ENCODE data around the gene URB1.

Gene URB1

DNA sequence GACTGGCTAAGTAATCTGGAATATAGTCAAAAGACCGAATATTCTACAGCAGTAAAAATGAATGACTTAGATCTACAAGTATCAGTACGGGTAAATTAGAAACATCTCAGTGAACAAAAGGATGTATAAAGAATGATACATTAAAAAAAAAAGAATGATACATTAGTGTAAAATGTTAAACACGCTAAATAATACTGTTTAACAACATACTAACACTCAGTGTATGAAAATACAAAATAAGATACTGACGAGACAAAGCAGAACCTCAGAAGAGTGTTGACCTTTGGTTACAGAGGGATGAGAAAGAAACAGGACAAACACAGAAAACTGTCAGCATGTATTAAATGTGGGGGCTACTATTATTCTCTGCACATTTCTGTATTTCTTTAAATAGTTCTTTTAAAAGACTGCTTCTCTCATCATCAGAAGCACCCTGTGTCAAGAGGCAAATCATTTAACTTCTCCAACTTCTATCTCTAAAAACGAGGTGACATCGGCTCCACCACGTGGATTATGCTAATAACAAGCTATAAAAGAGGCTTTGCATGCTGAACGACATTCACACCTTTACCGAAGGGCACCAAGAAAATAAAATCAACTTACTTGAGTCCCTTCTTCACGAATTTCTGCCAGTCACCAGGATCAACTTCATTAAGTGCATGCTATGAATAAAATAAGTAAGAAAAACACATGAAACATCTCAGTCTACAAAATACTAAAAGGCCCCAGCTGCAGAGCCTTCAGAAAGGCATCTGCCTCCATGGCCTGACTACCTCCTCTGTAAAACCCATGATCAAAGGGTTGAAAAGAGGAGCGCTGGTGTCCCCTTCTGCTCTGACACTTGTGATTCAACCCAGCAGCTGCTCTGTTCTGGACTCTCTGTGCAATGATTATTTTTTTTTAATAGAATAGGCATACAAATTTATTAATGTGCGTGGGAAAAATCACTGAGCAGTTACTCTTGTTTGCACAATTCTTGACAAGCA is 51.7 kb downstream of the URB1 start:
- no peak for DNase-seq

DNA sequence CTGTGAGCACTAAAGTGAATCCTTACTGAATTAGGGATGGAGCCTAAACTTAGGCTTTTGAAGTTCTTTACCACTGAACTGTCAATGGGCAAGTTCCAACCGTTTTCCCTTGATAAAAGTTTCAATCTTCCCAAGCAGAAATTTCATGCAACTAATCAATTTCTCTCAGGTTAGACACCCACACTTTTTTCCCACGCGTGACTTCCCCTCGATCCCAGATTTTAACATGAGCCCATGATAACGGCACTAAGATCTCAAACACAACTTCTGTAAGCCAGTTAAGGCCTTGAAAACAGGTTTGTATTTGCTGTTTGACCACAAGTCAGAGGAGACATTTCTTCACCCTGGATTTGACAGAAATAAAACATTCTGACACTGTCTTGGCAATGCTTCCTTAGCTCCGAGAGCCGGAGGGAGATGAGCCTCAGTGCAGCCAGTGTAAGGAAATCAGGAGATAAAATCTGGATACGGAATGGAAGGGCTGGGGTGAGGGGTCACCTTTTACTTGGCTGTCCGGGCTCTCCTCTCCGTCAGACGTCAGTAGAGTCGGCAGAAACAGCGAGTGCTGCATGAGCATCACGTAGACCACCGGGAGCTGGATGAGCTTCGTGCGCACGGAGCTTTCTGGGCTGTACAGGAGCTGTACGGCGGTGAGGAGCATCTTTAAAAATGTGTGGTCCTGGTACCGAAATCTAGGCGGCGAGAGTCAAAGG is 54.4 kb downstream of the URB1 start:
- DNase-seq, result no peak

DNA sequence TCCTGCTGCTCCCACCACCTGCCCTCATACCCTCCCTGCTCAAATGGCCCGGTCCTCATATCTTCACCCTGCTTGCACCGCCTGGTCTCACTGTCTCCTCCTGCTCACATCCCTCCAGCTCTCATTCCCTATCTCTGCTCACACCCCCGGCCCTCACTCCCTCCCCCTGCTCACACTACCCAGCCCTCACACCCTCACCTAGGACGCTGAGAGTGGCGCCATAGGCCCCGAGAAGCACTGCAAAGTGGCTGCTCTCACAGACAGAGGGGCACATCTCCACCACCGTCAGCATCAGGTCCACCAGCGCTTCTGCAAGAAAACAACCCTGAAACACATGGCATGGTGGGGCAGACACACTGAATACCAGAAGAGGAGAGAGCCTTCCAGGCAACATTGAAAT is 55.6 kb downstream of the URB1 start:
- no peak for DNase-seq

DNA sequence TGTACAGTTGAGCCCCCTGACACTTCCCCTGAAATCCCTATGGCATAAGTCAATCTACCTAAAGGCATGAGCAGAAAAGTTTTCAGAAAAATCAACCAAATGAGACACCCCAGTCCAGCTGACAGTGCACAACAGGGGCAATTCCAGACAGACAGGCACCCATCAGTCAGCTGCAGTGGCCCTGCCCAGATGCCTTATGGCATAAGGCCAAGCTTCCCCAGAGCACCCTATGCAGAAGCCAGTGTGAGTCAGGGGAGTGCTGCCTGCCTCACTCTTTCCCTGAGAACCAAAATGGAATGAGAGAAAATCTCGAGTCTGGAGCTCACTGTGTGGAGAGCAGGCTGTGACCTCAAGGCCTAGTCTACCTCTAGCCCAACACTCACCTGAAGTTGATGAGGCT is 56.1 kb downstream of the URB1 start:
- no peak for DNase-seq

DNA sequence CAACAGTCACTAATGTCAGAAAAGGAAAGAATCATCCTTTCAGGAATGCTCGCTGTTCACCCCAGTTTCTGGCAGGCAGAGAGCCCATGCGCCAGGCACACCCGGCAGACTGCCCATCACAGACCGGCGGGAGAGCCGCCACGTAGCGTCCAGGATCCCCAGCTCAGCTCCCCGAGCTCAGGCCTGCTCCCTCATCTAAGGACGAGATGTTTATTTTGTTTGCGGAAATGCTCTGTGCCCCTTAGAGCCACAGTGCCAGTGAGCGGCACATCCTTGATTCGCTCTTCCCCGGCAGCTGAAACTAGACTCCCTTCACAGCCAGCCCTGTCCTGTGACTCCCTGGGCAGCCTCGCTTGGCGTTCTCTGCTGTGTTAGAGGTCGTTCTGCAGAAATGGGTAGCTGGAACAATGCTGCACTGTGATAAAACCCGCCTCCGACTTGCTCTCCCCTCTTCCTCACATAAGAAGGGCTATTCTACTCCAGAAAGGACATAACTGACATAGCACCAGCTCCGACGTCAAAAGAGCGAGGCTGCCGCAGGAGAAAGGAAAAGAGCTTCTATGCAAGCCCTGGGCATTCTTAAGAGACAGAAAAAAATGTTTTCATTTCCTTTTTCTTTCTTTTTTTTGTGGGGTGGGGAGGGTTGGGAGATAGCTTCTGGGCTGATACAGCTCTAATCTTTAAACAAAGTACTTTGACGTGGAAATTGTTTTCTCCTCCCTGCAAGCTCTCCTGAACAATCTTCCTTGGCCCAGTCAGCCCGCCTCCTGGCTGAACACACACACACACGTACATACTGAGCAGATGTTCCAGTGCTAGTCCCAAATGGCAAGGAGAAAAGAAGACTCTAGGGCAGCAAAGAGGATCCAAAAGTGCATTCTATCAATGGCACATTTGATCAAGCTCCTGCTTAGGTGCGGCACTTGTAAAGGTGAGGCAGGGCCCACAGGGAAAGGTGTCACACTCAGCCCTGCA is 56.9 kb downstream of the URB1 start:
- no peak for DNase-seq

DNA sequence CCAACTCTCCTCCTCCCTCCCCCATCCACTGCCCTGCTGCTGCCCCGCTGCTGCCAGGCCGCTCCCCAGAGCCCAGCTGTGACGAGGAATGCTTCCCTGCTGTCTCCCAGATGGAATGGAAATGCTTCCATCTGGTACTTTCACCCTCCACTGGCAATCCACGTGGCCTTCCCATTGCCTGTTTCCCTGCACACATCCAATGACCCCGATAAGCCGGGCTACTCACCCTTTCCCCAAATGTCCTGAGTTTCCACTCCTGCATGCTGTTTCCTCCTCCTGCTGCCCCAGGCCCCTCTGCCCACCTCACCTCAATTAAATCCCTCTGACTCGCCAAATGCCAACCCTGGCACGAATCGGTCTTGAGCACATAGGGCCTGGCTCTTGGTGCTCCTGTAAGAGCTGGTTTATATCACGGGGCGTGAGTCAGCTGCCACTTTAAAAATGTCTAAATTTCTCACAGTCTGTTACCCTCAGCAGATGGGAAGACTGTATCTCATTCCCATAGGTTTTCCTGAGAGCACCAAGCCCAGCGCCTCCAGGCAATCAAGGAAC is 57.8 kb downstream of the URB1 start:
- no peak for DNase-seq

DNA sequence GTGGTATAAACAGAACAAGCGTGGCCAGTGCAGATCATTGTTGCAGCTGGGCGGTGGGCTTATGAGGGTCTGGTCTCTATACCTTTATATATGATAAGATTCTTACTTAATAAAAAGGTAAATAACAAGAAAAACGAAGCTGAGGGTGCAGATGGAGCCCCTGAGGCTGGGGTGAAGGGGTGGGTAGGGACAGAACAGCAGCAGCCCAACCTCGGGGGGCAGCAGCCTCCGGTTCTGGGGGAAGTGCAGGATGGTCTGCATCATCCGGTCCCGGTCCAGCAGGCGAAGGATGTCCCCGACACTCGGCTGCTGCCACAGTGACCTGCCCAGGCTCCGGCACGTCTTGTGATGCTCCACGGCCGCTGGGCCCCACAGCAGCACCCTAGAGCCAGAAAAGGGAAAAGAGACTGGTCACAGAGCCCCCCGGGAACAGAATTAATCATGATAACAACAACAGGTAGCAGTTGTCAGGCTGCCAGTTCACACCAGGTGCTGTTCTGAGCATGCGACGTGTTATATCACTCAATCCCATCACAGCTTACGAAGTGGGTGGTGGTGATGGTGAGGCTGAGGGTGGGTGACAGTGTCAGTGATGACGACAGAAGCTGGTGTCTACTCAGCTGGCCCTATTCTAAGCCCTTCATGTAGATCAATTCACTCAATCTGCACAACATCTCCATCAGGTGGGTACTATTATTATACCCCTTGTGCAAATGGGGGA is 58.7 kb downstream of the URB1 start:
- no peak for DNase-seq

DNA sequence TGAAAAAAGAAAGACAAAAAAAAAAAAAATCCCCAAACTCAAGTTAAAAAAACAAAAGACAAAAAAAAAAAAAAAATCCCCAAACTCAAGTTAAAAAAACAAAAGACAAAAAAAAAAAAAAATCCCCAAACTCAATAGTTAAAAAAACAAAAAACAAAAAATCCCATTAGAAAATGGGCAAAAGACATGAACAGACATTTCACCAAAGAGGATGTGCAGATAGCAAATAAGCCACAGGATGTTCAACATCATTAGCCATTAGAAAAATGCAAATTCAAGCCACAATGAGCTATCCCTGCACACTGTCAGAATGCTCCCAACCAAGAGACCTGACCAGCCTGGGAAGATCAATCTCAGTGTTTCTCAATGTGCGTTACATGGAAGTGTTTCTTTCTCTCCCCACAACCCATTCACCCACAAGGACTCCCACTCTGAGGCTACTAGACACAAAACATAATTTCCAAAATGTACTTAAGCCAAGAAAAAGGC is 60.3 kb downstream of the URB1 start:
- no peak for DNase-seq

DNA sequence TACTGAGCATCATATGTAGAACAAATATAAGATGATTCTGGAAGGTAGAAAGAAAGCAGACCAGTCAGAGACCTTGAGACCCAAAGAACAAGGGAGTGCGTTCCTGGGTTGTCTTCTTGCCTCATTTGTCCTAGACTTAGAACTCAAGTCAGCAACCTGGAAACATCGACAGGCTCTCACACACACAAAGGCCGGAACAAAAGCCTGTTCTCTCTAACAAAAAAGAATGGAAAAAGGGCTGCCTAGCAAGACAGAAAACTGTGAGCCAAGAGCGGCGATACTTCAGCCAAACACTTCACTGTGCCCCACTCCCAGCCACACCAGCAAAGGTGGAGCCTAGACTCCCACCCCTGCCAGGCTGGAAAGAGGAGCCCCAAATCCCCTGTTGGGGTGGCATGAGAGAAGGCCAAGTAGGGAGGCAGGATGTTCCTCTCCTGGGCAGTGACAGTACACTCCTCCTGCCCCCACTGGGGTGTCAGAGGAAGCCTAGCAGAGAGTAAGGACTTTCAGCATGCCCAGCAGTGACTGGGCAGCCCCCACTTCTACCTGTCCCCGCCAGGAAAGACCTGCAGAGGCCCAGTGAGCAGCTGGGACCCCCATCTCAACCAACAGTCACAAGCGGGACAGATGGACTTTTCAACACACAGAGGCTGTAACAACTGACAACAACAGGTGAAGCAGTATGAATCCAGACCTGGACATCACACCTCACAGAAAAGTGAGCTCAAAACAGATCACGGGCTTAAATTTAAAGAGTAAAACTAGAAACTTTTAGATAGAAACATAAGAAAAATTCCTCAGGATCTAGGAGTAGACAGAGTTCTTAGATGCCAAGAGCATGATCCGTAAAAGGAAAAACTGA is 61.1 kb downstream of the URB1 start:
- DNase-seq, result no peak

DNA sequence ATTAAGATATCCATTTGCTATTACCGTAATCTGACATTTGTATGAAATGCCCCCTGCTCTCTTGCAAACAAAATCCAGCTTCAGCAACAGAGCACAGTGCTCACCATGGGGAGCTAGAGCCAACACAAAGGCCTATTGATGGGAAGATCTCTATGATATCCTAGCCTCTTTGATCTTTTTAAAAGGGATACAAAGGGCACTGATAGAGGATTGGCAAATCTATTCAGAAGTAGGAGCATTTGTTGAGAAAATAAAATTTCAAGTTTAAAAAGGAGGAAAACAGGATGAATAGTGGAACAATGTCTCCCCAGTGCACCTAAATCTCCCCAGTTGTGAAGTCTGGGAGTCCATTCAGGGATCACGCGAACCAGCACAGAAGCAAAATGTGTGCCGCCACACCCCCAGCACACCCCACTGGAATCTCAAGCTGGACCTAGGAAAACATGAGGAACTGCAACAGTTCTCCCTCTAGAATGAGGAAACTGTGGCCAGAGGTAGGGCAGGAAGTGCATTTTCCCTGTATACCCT is 62.0 kb downstream of the URB1 start:
- no peak for DNase-seq

DNA sequence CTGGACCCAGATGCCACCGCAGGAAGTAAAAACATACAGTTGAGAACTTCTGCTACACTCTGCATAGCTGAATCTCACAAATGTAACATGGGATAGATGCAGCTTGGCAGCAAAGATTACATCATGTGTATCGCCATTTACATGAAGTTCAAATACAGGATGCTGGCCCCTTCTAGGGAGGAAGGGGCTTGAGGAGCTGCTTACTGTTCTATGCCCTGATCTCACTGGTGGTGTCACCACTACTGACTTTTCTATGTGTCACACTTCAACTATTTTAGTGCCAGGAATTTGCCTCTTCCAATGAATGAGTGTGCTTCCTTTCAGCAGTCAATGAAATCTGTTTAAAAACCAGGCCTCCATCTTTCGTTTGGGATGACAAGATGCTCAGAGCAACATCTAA is 63.0 kb downstream of the URB1 start:
- no peak for DNase-seq

DNA sequence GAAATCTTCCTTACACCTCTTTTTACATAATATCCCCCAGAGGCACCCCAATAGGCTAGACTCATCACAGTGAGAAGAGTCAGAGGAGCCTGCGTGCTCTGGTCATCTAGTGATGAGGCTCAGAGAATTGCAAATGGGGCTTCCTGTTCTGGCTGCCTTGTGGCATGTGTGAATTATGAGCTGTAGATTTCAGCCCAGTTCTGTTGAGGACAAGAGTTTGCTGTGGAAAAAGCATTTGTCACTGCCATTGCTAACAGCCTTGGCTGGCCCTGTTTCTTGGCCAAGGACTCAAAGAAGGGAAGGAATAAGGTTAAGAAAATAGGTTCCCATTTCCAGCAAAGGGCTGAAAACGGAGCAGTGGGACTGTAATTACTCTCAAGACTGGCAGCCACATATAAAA is 63.5 kb downstream of the URB1 start:
- DNase-seq, result no peak

DNA sequence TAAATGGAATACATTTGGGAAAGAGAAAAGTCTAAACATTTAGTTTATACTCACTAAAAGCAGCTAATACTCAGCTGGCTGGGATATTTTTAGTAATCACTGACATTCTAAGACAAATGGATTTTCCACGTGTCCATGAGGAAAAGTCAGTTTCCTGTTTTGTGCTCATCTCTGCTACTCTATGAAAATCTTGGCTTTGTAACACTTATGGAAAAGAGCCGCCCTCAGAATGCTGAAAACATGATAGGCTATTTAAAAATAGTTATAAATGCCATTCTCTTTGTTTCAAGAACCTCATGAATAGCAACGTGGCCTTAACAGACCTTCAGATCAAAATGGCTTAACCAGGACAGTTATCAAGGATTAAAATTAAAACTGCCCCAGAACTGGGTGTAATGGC is 64.2 kb downstream of the URB1 start:
- no peak for DNase-seq

DNA sequence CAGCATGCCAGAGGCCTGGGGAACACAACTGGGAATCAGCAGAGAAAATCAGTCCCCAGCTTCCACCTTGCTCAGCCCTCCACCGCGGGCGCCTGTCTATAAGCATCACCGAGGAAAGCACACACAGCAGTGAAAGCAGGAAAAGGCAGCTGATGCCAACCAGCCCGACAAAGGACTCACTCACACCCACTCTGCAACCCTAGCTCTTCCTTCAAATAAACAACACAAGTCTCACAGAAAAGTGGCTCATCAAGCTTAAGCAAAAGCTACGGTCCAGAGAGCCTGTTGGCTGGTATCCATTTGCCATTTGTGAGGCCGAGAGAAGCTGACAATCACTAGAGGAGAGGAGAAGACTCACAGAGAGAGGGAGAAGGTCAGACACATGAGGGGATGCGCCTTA is 67.1 kb downstream of the URB1 start:
- no peak for DNase-seq

DNA sequence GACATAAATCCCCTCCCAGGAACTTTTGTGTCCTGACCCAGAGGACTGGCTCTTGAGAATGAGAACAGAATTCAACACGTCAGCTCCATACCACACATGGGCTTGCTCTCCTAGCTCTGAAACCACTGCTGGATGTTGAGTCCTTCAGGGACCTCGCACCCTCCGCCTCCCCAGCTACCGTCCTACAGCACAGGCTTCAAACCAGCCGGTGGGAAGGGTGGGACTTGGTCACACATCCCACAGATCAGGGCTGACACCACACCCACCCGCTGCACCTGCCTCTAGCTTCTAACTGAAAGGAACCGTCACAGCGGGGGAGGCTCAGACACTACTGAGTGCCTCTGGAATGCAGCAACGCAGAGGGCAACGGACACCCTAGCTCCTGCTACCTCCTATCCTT is 70.1 kb downstream of the URB1 start:
- DNase-seq, result no peak

DNA sequence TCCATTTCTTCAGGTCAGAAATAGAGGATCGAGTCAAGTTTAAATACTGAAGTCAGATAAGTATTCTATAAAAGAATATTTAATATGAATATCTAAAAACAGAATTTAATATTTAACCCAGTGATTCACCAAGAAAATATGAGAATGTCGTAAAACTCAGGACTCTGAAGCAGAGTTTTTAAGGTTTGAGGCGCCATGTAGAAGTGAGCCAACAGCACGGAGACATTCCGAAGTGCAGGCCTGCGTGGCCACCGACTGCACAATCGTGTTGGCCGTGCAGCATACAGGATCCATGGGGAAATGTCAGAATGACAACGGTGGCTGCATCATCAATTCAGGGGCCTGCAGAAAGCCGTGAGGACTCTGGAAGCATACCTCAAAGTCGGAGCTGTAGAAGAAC is 70.7 kb downstream of the URB1 start:
- DNase-seq, result no peak

DNA sequence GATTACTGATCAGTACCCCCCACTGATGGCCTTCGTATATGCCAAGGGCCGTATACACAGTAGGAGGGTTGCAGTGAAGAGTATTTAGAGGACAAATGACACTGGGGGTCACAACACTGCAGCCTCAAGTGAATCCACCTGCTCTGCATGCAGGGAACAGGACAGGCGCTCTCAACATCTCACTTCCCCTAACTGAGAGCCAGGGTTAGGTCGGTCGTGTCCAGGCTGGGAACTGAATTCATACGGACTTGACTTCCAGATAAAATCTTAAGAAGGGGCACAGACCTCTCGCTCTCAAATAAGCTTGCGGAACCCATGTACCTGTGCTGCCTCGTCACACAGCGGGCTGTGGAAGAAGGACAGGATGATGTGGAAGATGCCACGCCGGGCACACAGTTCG is 71.3 kb downstream of the URB1 start:
- no peak for DNase-seq

DNA sequence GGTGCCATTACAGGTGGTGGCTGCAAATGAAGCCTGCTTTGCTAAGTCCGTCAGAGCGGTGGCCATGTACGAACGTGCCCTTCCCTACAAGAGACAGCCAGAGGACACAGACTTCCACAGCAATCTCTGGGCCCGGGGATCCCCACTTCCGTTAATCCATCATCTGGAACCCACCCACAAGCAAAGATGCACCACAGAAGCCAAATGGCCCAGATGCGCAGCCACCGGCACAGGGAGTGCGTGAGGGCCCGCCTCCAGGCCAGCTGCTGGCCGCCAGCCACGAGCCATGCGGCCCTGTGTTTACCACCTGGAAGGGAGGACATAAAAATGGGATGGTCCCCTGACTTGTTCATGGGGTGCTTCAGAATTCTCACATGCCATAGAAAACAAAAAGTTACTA is 72.1 kb downstream of the URB1 start:
- DNase-seq, result no peak

DNA sequence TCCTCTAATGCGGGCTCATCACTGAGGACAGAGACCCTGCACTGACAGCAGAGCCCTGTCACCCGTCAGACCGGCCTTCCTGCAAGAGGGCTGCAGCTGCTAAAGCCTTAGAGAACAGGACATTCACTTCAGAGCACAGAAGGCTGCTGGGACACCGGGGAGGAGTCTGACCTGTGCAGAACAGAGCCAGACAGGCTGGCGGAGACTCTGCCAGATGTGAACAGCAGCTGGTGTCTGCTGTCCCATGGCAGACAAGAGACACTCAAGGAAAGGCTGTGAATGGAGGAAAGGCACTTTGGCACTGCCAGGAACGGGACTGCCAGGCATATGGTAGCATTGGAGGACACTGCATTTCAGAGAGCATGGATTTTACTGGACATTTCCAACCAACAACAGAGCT is 72.8 kb downstream of the URB1 start:
- no peak for DNase-seq

DNA sequence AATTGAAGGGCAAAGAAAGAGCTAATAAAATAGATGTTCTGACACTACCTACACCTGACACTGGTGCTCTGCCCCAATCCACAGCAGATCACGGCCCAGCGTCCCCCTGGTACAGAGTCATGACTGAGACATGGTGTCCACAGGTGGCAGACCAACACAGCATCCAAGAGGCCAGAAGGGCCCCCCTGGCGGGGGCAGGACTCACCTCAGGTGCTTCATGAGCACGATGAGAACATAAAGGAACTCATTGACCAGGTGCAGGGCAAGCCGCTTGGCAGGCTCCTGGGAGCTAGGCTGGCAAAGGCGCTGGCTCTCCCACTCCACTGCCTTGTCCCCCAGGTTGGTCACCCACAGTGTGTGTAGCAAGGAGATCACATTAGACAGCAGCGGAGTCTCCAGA is 73.8 kb downstream of the URB1 start:
- no peak for DNase-seq

DNA sequence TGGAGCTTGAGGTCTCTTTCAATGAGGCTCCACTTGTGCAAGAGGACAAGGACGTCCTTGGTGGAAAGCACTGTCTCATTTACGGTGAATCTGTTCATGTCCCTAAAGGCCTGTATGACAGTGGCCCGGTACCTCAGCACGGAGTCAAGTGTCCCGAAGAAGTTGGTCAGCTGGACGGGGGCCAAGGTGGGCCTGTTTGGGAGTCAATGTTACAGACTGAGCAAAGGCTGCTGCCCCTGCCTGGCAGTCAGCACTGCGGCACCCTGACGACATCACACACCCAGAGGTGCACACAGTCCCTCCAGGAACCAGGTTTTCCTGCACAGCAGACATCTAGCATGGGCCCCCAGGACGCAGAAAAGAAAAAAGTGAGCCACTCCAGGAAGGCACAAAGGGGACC is 75.1 kb downstream of the URB1 start:
- DNase-seq, result no peak
